Measurements from ENCODE around the gene CRNKL1.

The CRNKL1 gene

DNA sequence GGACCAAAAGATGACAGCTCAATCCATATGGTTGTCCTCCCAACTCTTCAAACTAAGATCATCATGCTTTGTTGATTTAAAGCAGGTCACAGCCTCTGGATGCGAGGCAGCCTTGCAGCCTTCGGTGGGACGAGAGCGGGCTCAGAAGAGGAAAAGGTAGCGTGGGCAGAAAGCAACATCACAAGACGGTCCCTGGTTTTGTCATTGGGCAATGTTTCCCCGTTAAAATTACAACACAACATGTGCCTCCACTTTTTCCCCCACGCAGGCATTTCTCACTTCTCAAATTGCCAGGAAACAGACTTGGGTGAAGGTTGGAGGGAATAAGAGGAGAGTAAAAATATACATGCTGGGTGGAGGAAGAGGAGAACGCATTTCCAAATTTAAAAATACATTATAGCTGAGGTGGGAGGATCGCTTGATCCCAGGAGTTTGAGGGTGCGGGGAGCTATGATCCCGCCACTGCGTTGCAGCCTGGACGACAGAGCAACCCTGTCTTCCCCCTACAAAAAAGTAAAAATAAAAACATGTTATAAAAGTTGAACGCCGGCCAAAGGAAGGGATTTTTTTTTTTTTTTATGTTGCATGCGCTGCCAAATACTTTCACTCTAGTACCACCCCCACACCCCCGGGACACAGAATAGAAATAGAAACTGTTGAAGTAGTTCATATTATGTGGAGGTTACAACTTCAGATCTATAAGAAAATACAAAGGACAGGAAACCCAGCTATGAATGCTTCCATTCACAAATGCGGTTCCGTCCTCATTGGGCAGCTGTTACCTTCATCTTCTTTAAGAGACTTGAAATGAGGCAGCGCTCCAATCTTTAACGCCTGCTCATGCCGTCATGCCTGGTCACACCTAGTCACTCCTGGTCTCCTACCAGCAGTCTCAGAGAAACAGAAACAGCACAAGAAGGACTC is 49.0 kb downstream of the CRNKL1 start:
- no peak overlapping the region for H3K9ac ChIP-seq (ENCODE audit: low read length)

DNA sequence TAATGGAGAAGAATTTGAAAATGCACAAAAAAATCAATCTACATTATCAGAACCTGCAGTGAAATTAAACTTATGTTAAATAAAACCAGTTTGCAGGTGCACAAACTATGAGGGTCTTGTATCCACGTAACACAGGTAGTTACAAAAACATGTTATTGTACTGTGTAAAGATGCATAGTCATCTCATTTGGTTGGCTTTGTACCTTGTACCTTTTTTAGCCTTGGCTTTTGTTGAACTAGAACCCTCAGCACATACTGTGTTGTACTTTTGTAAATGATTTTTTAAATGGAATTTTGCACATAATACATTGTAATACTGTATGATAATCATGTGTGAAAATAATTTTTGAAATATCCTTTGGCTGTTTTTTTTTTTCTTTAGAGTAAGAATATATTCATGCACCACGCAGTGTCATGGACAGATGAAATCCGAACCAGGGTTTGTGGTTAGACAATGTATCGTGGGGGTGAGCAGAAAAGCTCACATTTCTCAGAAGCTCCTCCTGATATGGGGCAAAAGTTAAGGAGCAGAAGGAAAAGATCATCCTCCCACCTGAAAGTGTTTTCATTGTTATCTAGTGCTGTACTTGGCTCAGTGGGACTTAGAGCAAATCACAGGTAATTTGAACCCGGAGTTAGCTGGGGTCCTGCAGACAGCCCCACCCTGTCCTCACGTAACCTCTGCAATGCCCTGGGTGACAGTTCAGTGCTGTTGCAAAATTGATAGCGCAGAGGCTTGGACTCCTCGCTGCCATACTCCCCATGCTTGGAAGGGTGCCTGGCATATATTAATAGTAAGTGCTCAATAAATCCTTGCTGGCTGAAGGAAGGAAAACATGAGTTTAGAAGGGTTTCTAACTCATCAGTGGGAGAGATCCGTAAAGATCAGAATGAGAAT is 49.9 kb downstream of the CRNKL1 start:
- Histone ChIP-seq H3K23ac (ENCODE audit: low read length) (no peak overlapping the region), H3K4ac (ENCODE audit: low read depth, low read length) (no peak overlapping the region), H4K91ac (ENCODE audit: low read depth, low read length) (no peak overlapping the region), H3K36me3 (ENCODE audit: control insufficient read depth in 1 of 2, insufficient read depth in 2 of 2, low read length in 2 of 2) (peaks cover 22 to 34% of the 10 kb centered on the region in 2 experiments), H2BK5ac (ENCODE audit: low read depth, low read length, poor library complexity) (no peak overlapping the region), H2BK120ac (ENCODE audit: insufficient read depth, low read length, poor library complexity) (no peak overlapping the region), H3K27ac (ENCODE audit: low read depth, low read length) (no peak overlapping the region), H3K18ac (ENCODE audit: low read length) (no peak overlapping the region), H2AK5ac (ENCODE audit: low read length) (no peak overlapping the region), H3K4me2 (ENCODE audit: low read length) (no peak overlapping the region), H3K79me1 (ENCODE audit: low read length) (no peaks in the 10 kb centered on the region), H3K4me1 (ENCODE audit: control insufficient read depth in 1 of 2, insufficient read depth in 2 of 2, low read length in 2 of 2) (no peaks in the 10 kb centered on the region), H3K14ac (ENCODE audit: low read length) (no peak overlapping the region), H3K9me3 (ENCODE audit: insufficient read depth, low read depth, low read length) (no peaks in the 10 kb centered on the region), H4K12ac (ENCODE audit: low read depth, low read length) (no peak overlapping the region), H3K79me2 (ENCODE audit: control insufficient read depth, insufficient read depth, low read length, poor library complexity) (no peaks in the 10 kb centered on the region), H2BK12ac (ENCODE audit: low read length) (no peak overlapping the region), H2AFZ (ENCODE audit: insufficient read depth, low read length, poor library complexity) (no peak overlapping the region), H3K9ac (ENCODE audit: low read length) (no peak overlapping the region), H3K27me3 (ENCODE audit: insufficient read depth, low read length) (no peaks in the 10 kb centered on the region), H4K8ac (ENCODE audit: low read depth, low read length) (no peak overlapping the region), H3K4me3 (ENCODE audit: low read depth, low read length) (no peak overlapping the region)
- no peak for DNase-seq
- no CpG with 5 or more reads among the region's 9 CpGs for WGBS (ENCODE audit: extremely low coverage, insufficient coverage, insufficient read length)

More for the DNA sequence above, 49.0 kb downstream of the CRNKL1 start:
- H3K23ac ChIP-seq (ENCODE audit: low read length): no peak overlapping the region
- no peak overlapping the region for H3K14ac ChIP-seq (ENCODE audit: low read length)
- H4K12ac ChIP-seq (ENCODE audit: low read depth, low read length): no peak overlapping the region
- H3K4ac ChIP-seq (ENCODE audit: low read depth, low read length): no peak overlapping the region
- H3K4me3 ChIP-seq (ENCODE audit: low read depth, low read length): no peak overlapping the region
- H3K18ac ChIP-seq (ENCODE audit: low read length): no peak overlapping the region
- H3K27ac ChIP-seq (ENCODE audit: low read depth, low read length): no peak overlapping the region
- no peaks in the 10 kb centered on the region for H3K27me3 ChIP-seq (ENCODE audit: insufficient read depth, low read length)
- no peak overlapping the region for H2BK12ac ChIP-seq (ENCODE audit: low read length)
- H3K4me1 ChIP-seq (ENCODE audit: control insufficient read depth in 1 of 2, insufficient read depth in 2 of 2, low read length in 2 of 2): no peaks in the 10 kb centered on the region
- H3K4me2 ChIP-seq (ENCODE audit: low read length): no peak overlapping the region
- H2AK5ac ChIP-seq (ENCODE audit: low read length): no peak overlapping the region
- H3K79me2 ChIP-seq (ENCODE audit: control insufficient read depth, insufficient read depth, low read length, poor library complexity): no peaks in the 10 kb centered on the region
- H2BK5ac ChIP-seq (ENCODE audit: low read depth, low read length, poor library complexity): no peak overlapping the region
- H3K79me1 ChIP-seq (ENCODE audit: low read length): no peaks in the 10 kb centered on the region
- no peaks in the 10 kb centered on the region for H3K9me3 ChIP-seq (ENCODE audit: insufficient read depth, low read depth, low read length)
- H3K36me3 ChIP-seq (ENCODE audit: control insufficient read depth in 1 of 2, insufficient read depth in 2 of 2, low read length in 2 of 2): peaks cover 20 to 32% of the 10 kb centered on the region in 2 experiments
- H2BK120ac ChIP-seq (ENCODE audit: insufficient read depth, low read length, poor library complexity): no peak overlapping the region
- no CpG with 5 or more reads among the region's 23 CpGs for WGBS (ENCODE audit: extremely low coverage, insufficient coverage, insufficient read length)
- no peak overlapping the region for H2AFZ ChIP-seq (ENCODE audit: insufficient read depth, low read length, poor library complexity)
- H4K8ac ChIP-seq (ENCODE audit: low read depth, low read length): no peak overlapping the region
- no peak overlapping the region for H4K91ac ChIP-seq (ENCODE audit: low read depth, low read length)
- DNase-seq: peak; percentile 24 to 59

DNA sequence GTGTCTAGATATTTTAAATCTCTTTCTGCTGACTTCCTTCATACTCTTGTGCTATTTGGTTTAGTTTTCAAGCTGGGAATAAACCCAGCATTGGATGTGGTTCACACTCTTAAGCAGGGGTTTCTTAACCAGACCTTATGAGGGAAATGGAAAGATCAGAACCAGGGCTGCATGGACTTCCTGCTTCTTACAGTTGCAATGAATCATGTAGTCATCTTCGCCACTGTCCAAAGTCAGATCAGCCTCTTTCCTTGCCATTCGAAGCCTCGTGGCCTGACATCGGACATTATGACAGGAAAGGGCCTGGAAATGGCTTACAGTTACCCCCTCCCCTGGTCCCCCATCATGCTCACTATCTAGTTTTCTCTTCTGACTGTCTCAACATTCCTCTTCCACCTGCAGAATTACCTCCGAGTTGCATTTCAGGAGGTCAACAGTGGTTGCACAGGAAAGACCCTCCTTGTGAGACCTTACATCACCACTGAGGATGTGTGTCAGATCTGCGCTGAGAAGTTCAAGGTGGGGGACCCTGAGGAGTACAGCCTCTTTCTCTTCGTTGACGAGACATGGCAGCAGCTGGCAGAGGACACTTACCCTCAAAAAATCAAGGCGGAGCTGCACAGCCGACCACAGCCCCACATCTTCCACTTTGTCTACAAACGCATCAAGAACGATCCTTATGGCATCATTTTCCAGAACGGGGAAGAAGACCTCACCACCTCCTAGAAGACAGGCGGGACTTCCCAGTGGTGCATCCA is 51.9 kb downstream of the CRNKL1 start:
- Histone ChIP-seq H2BK5ac (ENCODE audit: low read depth, low read length, poor library complexity) (no peak overlapping the region), H3K23ac (ENCODE audit: low read length) (no peak overlapping the region), H4K91ac (ENCODE audit: low read depth, low read length) (no peak overlapping the region), H3K4ac (ENCODE audit: low read depth, low read length) (no peak overlapping the region), H2AFZ (ENCODE audit: insufficient read depth, low read length, poor library complexity) (no peak overlapping the region), H3K4me3 (ENCODE audit: low read depth, low read length) (no peak overlapping the region), H3K4me2 (ENCODE audit: low read length) (no peak overlapping the region), H2BK12ac (ENCODE audit: low read length) (no peak overlapping the region), H3K79me2 (ENCODE audit: control insufficient read depth, insufficient read depth, low read length, poor library complexity) (no peaks in the 10 kb centered on the region), H3K79me1 (ENCODE audit: low read length) (peaks cover 5% of the 10 kb centered on the region), H3K9me3 (ENCODE audit: insufficient read depth, low read depth, low read length) (no peaks in the 10 kb centered on the region), H4K8ac (ENCODE audit: low read depth, low read length) (no peak overlapping the region), H2AK5ac (ENCODE audit: low read length) (no peak overlapping the region), H3K18ac (ENCODE audit: low read length) (no peak overlapping the region), H3K27me3 (ENCODE audit: insufficient read depth, low read length) (no peaks in the 10 kb centered on the region), H3K36me3 (ENCODE audit: control insufficient read depth in 1 of 2, insufficient read depth in 2 of 2, low read length in 2 of 2) (peaks cover 27 to 40% of the 10 kb centered on the region in 2 experiments), H2BK120ac (ENCODE audit: insufficient read depth, low read length, poor library complexity) (no peak overlapping the region), H3K14ac (ENCODE audit: low read length) (no peak overlapping the region), H3K27ac (ENCODE audit: low read depth, low read length) (no peak overlapping the region), H3K9ac (ENCODE audit: low read length) (no peak overlapping the region), H4K12ac (ENCODE audit: low read depth, low read length) (no peak overlapping the region), H3K4me1 (ENCODE audit: control insufficient read depth in 1 of 2, insufficient read depth in 2 of 2, low read length in 2 of 2) (peaks cover 8 to 10% of the 10 kb centered on the region in 2 experiments)
- no CpG with 5 or more reads among the region's 14 CpGs for WGBS (ENCODE audit: extremely low coverage, insufficient coverage, insufficient read length)
- DNase-seq: no peak
